ENCODE results near the gene TP73. TPM values are rescaled to one million over a fixed set of nuclear protein-coding genes. Genes with fewer than 3 reads are reported as not detected.

The TP73 gene
- total RNA-seq, 1 experiment from 2014 or later, result 6.9 TPM

GRCh38 chr1:3670823-3671265, 18.5 kb downstream of the TP73 start:
- Histone ChIP-seq H3K9me3 (ENCODE audit: insufficient read depth, low read depth) (no peaks in the 10 kb centered on the region), H3K4me1 (replicated peaks; ENCODE audit: insufficient read depth) (peaks cover 24% of the 10 kb centered on the region), H3K79me2 (ENCODE audit: low read depth) (no peaks in the 10 kb centered on the region), H3K9me2 (ENCODE audit: insufficient read depth) (no peaks in the 10 kb centered on the region), H3F3A (ENCODE audit: insufficient read depth, low read depth) (peaks cover 8% of the 10 kb centered on the region; the same call in 1 of the 2 replicates), H3K27me3 (ENCODE audit: insufficient read depth, low read depth) (peaks cover 10% of the 10 kb centered on the region; the same call in 1 of the 2 replicates), H3K4me2 (no peak overlapping the region), H2AFZ (no peak overlapping the region), H3K36me3 (ENCODE audit: low read depth) (no peaks in the 10 kb centered on the region), H4K20me1 (ENCODE audit: insufficient read depth) (no peaks in the 10 kb centered on the region; the same call in 1 of the 2 replicates), H3K4me3 (no peak overlapping the region), H3K27ac (no peak overlapping the region)
- POLR2A ChIA-PET (ENCODE audit: unreplicated experiment), result no interaction called here
- intact Hi-C loops (cut with micrococcal nuclease; ENCODE audit: unreplicated experiment), result no loop called here
- TF ChIP-seq, protein P1, sequence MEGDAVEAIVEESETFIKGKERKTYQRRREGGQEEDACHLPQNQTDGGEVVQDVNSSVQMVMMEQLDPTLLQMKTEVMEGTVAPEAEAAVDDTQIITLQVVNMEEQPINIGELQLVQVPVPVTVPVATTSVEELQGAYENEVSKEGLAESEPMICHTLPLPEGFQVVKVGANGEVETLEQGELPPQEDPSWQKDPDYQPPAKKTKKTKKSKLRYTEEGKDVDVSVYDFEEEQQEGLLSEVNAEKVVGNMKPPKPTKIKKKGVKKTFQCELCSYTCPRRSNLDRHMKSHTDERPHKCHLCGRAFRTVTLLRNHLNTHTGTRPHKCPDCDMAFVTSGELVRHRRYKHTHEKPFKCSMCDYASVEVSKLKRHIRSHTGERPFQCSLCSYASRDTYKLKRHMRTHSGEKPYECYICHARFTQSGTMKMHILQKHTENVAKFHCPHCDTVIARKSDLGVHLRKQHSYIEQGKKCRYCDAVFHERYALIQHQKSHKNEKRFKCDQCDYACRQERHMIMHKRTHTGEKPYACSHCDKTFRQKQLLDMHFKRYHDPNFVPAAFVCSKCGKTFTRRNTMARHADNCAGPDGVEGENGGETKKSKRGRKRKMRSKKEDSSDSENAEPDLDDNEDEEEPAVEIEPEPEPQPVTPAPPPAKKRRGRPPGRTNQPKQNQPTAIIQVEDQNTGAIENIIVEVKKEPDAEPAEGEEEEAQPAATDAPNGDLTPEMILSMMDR (conservative IDR thresholded peaks at IDR 0.05), result no peak
- TF ChIP-seq EZH2 (IDR thresholded peaks at IDR 0.05; ENCODE audit: low read depth), result no peak
- no TSS peak for BruUV-seq (replicated peaks)
- CTCF ChIA-PET, result no interaction called here
- DNase-seq, result peak in 1 of 2 experiments; percentile 3

DNA sequence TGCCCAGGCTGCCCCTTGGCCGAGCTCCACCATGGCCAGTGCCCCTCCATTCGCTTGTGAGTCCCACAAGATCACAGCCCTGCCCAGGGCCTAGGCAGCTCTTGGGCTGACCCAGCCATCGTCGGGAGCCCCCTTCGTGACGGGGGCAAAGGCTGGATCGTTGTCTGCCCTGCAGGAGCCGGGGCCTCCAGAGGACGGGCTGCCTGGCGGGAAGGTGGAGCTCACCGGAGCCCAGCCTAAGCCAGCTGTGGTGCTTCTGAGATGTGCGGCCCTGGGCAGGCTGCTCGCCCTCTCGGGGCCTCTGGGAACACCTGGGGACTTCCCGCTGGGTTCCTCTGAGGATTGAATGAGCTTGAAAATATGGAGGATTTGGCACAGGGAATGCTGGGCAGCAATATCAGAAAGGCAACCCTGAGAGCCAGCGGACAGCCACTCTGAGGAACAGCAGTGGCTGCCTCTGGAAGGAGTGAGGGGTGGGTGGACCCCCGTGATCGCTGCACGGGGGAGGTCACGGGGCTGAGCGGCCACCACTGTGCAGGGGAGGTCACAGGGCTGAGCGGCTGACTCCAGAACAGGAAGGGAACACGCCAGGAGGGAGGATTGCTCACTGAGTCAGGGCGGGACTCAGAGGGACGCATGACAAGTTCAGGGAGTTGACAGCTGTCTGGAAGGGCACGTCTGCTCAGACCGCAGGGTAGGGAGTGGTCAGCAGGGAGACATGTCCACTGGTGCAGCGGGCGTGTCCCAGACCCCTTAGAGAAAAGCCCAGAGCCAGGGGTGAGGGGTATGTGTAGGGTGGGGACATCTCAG, 19.3 kb downstream of the TP73 start:
- no peak for TF ChIP-seq EZH2 (IDR thresholded peaks at IDR 0.05; ENCODE audit: low read depth)
- TF ChIP-seq, protein P1 (conservative IDR thresholded peaks at IDR 0.05), result no peak
- ChIA-PET POLR2A (ENCODE audit: unreplicated experiment) (no interaction called here), CTCF (no interaction called here)
- peak; percentile 47 to 58 for DNase-seq
- Histone ChIP-seq H2AFZ (no peak overlapping the region), H3F3A (ENCODE audit: insufficient read depth, low read depth) (peaks cover 8% of the 10 kb centered on the region; the same call in 1 of the 2 replicates), H3K79me2 (ENCODE audit: low read depth) (no peaks in the 10 kb centered on the region), H3K27me3 (ENCODE audit: insufficient read depth, low read depth) (peaks cover 5% of the 10 kb centered on the region; the same call in 1 of the 2 replicates), H4K20me1 (ENCODE audit: insufficient read depth) (no peaks in the 10 kb centered on the region; the same call in 1 of the 2 replicates), H3K4me2 (peak overlapping the region; percentile 46), H3K4me3 (no peak overlapping the region), H3K27ac (no peak overlapping the region), H3K9me2 (ENCODE audit: insufficient read depth) (no peaks in the 10 kb centered on the region), H3K4me1 (replicated peaks; ENCODE audit: insufficient read depth) (peaks cover 24% of the 10 kb centered on the region), H3K36me3 (ENCODE audit: low read depth) (no peaks in the 10 kb centered on the region), H3K9me3 (ENCODE audit: insufficient read depth, low read depth) (no peaks in the 10 kb centered on the region)
- intact Hi-C loops (cut with micrococcal nuclease; ENCODE audit: unreplicated experiment), result no loop called here
- BruUV-seq (replicated peaks), result no TSS peak

DNA sequence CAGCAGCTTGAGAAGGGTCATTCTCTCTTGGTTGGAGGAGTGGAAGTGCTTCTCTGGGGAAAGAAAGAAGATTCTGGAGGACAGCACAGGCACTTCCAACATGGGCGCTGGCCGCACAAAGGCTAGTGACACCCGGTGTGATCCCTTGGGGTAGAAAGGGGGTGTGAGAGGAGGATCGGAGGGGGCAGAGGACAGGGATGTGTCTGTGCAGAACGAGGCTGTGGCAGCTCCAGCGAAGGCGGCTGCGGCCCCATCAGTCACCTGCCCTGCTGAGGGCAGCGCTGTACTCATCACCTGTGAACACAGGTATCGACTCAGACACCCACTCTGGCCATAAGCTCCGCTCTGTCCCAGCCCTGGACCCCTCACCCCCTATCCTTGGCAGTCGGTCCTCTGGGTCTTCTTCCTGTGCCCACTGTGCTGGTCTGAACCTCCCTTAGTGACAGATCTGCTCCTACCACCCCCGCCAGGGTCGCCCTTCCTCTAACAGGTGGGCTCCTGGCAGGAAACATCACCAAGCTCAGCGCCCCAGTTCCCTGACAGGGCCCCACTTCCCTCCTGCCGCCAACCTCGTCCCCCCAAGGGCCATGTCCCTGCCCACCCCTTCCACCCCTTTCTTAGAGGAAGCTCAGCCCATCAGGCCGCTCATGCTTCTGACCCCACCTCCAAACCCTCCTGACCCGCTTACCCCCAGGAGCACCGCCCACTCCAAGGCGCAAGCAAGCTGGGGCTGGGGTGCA, 20.1 kb downstream of the TP73 start:
- POLR2A ChIA-PET (ENCODE audit: unreplicated experiment), result no interaction called here
- no TSS peak for BruUV-seq (replicated peaks)

More for the DNA sequence above, 20.1 kb downstream of the TP73 start:
- TF ChIP-seq EZH2 (IDR thresholded peaks at IDR 0.05; ENCODE audit: low read depth), result no peak
- TF ChIP-seq, protein P1 (conservative IDR thresholded peaks at IDR 0.05), result no peak
- Histone ChIP-seq H3K27ac (no peak overlapping the region), H3K36me3 (ENCODE audit: low read depth) (no peaks in the 10 kb centered on the region), H3K4me3 (no peak overlapping the region), H3K4me2 (peak overlapping the region; percentile 46; the same call in 1 of the 2 replicates), H3K27me3 (ENCODE audit: insufficient read depth, low read depth) (no peaks in the 10 kb centered on the region), H3K4me1 (replicated peaks; ENCODE audit: insufficient read depth) (peaks cover 24% of the 10 kb centered on the region), H4K20me1 (ENCODE audit: insufficient read depth) (no peaks in the 10 kb centered on the region; the same call in 1 of the 2 replicates), H3K79me2 (ENCODE audit: low read depth) (no peaks in the 10 kb centered on the region), H3K9me2 (ENCODE audit: insufficient read depth) (no peaks in the 10 kb centered on the region), H2AFZ (no peak overlapping the region), H3F3A (ENCODE audit: insufficient read depth, low read depth) (peaks cover 8% of the 10 kb centered on the region; the same call in 1 of the 2 replicates), H3K9me3 (ENCODE audit: insufficient read depth, low read depth) (no peaks in the 10 kb centered on the region)
- intact Hi-C loops (cut with micrococcal nuclease; ENCODE audit: unreplicated experiment), result no loop called here
- CTCF ChIA-PET, result no interaction called here
- peak in 1 of 2 experiments; percentile 26 for DNase-seq
